HEK293 (cell line): ENCODE measurements around the gene ZNF618.
"Not testable (repeated sequence)": the region's sequence is repeated elsewhere in the genome, so short reads cannot be mapped to it uniquely, and the experiment has no call there.

Source experiments
- CTCF ChIA-PET: fragments of 350-600 bp; formaldehyde crosslinking; extraction: SDS; loops from one replicate; lab custom pipeline; 2021; ENCODE audit warnings: antibody characterized with exemption; lab: Yijun Ruan, JAX
- POLR2A ChIA-PET: fragments of 300-600 bp; formaldehyde crosslinking; extraction: SDS; loops from one replicate; lab custom pipeline; 2020; ENCODE audit warnings: antibody characterized with exemption, inconsistent platforms; lab: Yijun Ruan, JAX
- H3K27ac ChIP-seq: fragments of 200-500 bp; sonication (Bioruptor generic); 2 replicates; pipeline ENCODE4 v1.5.1; 2014; ENCODE audit warnings: low read depth, low read length, control low read depth, inconsistent platforms; ENCODE audit errors: extremely low read depth
- H3K36me3 ChIP-seq, 2 experiments: fragments of 200-500 bp in 1 of 2; sonication (Bioruptor generic) in 1 of 2; 1 replicate in 1 of 2; 2 replicates in 1 of 2; pipeline ENCODE4 v1.5.1; 2014 to 2017; ENCODE audit warnings: inconsistent platforms in 2 of 2, low read length in 2 of 2; ENCODE audit not compliant: control insufficient read depth in 2 of 2, insufficient read depth in 1 of 2
- H3K4me1 ChIP-seq: fragments of 200-500 bp; sonication (Bioruptor generic); 2 replicates; pipeline ENCODE4 v1.5.1; 2014; ENCODE audit warnings: mild to moderate bottlenecking, low read length, inconsistent platforms; ENCODE audit not compliant: control insufficient read depth, insufficient read depth
- H3K4me3 ChIP-seq: 2 replicates; pipeline ENCODE4 v1.5.1; 2011; ENCODE audit warnings: low read depth, mild to moderate bottlenecking, control low read depth, low read length, moderate library complexity
- H3K9me3 ChIP-seq: fragments of 200-500 bp; sonication (Bioruptor generic); 2 replicates; pipeline ENCODE4 v1.5.1; 2014; ENCODE audit warnings: low read depth, low read length, inconsistent platforms; ENCODE audit not compliant: control insufficient read depth, insufficient read depth
- BCL11B ChIP-seq: fragments of 450-650 bp; formaldehyde crosslinking; IDR thresholded peaks from 2 replicates; pipeline ENCODE4 v1.5.1; 2016; ENCODE audit warnings: low read depth, missing biosample characterization, missing genetic modification characterization
- FEZF1 ChIP-seq: fragments of 450-650 bp; formaldehyde crosslinking; IDR thresholded peaks from 2 replicates; pipeline ENCODE4 v1.5.1; 2016; ENCODE audit warnings: missing biosample characterization, missing genetic modification characterization
- KLF16 ChIP-seq: fragments of 450-650 bp; formaldehyde crosslinking; IDR thresholded peaks from 2 replicates; pipeline ENCODE4 v1.5.1; 2017; ENCODE audit warnings: missing biosample characterization, missing genetic modification characterization
- REST ChIP-seq: fragments of 450-650 bp; formaldehyde crosslinking; IDR thresholded peaks from 2 replicates; pipeline ENCODE4 v1.5.1; 2016; ENCODE audit warnings: missing biosample characterization, missing genetic modification characterization
- SP2 ChIP-seq: fragments of 450-650 bp; formaldehyde crosslinking; IDR thresholded peaks from 2 replicates; pipeline ENCODE4 v1.5.1; 2016; ENCODE audit warnings: missing biosample characterization, missing genetic modification characterization
- ZFHX2 ChIP-seq: fragments of 450-650 bp; formaldehyde crosslinking; conservative IDR thresholded peaks from 2 replicates; pipeline ENCODE4 v1.5.1; 2016; ENCODE audit warnings: missing biosample characterization, missing genetic modification characterization
- ZFP3 ChIP-seq: fragments of 450-650 bp; formaldehyde crosslinking; IDR thresholded peaks from 2 replicates; pipeline ENCODE4 v1.5.1; 2016; ENCODE audit warnings: low read depth, missing biosample characterization, missing genetic modification characterization
- ZNF121 ChIP-seq: fragments of 450-650 bp; formaldehyde crosslinking; IDR thresholded peaks from 2 replicates; pipeline ENCODE4 v1.5.1; 2016; ENCODE audit warnings: missing biosample characterization, missing genetic modification characterization
- ZNF132 ChIP-seq: fragments of 450-650 bp; formaldehyde crosslinking; IDR thresholded peaks from 2 replicates; pipeline ENCODE4 v1.5.1; 2017; ENCODE audit warnings: missing biosample characterization, missing genetic modification characterization, borderline replicate concordance
- ZNF239 ChIP-seq: fragments of 450-650 bp; formaldehyde crosslinking; IDR thresholded peaks from 2 replicates; pipeline ENCODE4 v1.5.1; 2016; ENCODE audit warnings: missing biosample characterization, missing genetic modification characterization
- ZNF24 ChIP-seq: fragments of 450-650 bp; formaldehyde crosslinking; IDR thresholded peaks from 2 replicates; pipeline ENCODE4 v1.5.1; 2016; ENCODE audit warnings: missing biosample characterization, missing genetic modification characterization
- ZNF366 ChIP-seq: fragments of 450-650 bp; formaldehyde crosslinking; conservative IDR thresholded peaks from 2 replicates; pipeline ENCODE4 v1.5.1; 2016; ENCODE audit warnings: missing biosample characterization, missing genetic modification characterization
- ZNF398 ChIP-seq: fragments of 450-650 bp; formaldehyde crosslinking; IDR thresholded peaks from 2 replicates; pipeline ENCODE4 v1.5.1; 2017; ENCODE audit warnings: missing biosample characterization, missing genetic modification characterization
- ZNF555 ChIP-seq: fragments of 450-650 bp; formaldehyde crosslinking; conservative IDR thresholded peaks from 2 replicates; pipeline ENCODE4 v1.5.1; 2017; ENCODE audit warnings: missing biosample characterization, mild to moderate bottlenecking, missing genetic modification characterization, inconsistent platforms
- ZNF704 ChIP-seq: fragments of 450-650 bp; formaldehyde crosslinking; IDR thresholded peaks from 2 replicates; pipeline ENCODE4 v1.5.1; 2016; ENCODE audit warnings: missing biosample characterization, missing genetic modification characterization
- ZNF707 ChIP-seq: fragments of 450-650 bp; formaldehyde crosslinking; IDR thresholded peaks from 2 replicates; pipeline ENCODE4 v1.5.1; 2016; ENCODE audit warnings: missing biosample characterization, missing genetic modification characterization
- ZSCAN18 ChIP-seq: fragments of 450-650 bp; formaldehyde crosslinking; IDR thresholded peaks from 2 replicates; pipeline ENCODE4 v1.5.1; 2016; ENCODE audit warnings: missing biosample characterization, missing genetic modification characterization
- ZSCAN23 ChIP-seq: fragments of 450-650 bp; formaldehyde crosslinking; IDR thresholded peaks from 2 replicates; pipeline ENCODE4 v1.5.1; 2016; ENCODE audit warnings: missing biosample characterization, missing genetic modification characterization
- ZSCAN4 ChIP-seq: fragments of 450-650 bp; formaldehyde crosslinking; IDR thresholded peaks from 2 replicates; pipeline ENCODE4 v1.5.1; 2017; ENCODE audit warnings: missing biosample characterization, missing genetic modification characterization

The ZNF618 gene

GRCh38 chr9:113995963-113996362 is 119.9 kb downstream of the ZNF618 start (continued):
- TF ChIP-seq ZSCAN4 (tag by site-specific recombination) = no peak

GRCh38 chr9:113996531-113997001 is 120.5 kb downstream of the ZNF618 start:
- Histone ChIP-seq H3K9me3 (no peaks in the 10 kb centered on the region), H3K4me3 (no peak overlapping the region), H3K4me1 (no peaks in the 10 kb centered on the region), H3K27ac (no peak overlapping the region), H3K36me3 (peaks cover 0 to 4% of the 10 kb centered on the region in 2 experiments; a peak in 1 of 3 replicates)
- ChIA-PET CTCF (interaction anchor here (0.6 kb wide), 1 partner anchor 27 kb away, joined by 4 read pairs; no protein-coding TSS in a partner anchor), POLR2A (no interaction called here)
- TF ChIP-seq ZNF132 (tag by site-specific recombination) (no peak), ZNF555 (tag by site-specific recombination) (no peak), REST (no peak), ZFHX2 (tag by site-specific recombination) (no peak), ZNF239 (tag by site-specific recombination) (no peak), ZNF24 (tag by site-specific recombination) (no peak)

- POLR2A ChIA-PET, H3K27ac ChIP-seq, H3K9me3 ChIP-seq, H3K4me3 ChIP-seq, H3K36me3 ChIP-seq, H3K4me1 ChIP-seq, CTCF ChIA-PET: not testable (repeated sequence)
- TF ChIP-seq ZNF121 (tag by site-specific recombination) = peak; percentile 75
These were observed 121.0 kb downstream of the ZNF618 start for GRCh38 chr9:113997064-113997463.

GRCh38 chr9:113997610-113998009 is 121.5 kb downstream of the ZNF618 start:
- Histone ChIP-seq H3K4me1 (no peaks in the 10 kb centered on the region), H3K9me3 (no peaks in the 10 kb centered on the region), H3K36me3 (peaks cover 0 to 11% of the 10 kb centered on the region in 2 experiments; a peak in 1 of 3 replicates), H3K4me3 (no peak overlapping the region), H3K27ac (no peak overlapping the region)
- POLR2A ChIA-PET = no interaction called here
- CTCF ChIA-PET = no interaction called here
- no peak for TF ChIP-seq KLF16 (tag by site-specific recombination)
- TF ChIP-seq ZNF398 = no peak
- no peak for TF ChIP-seq ZNF366 (tag by site-specific recombination)
- no peak for TF ChIP-seq ZNF704
- no peak for TF ChIP-seq ZSCAN18 (tag by site-specific recombination)
- TF ChIP-seq ZNF707 = no peak
- no peak for TF ChIP-seq ZFP3
- TF ChIP-seq ZSCAN23 = no peak
- TF ChIP-seq FEZF1 = no peak
- TF ChIP-seq BCL11B = no peak
- no peak for TF ChIP-seq SP2 (tag by site-specific recombination)
